Measurements from ENCODE around the gene PRDM16. TPM values are rescaled to one million over a fixed set of nuclear protein-coding genes. Genes with fewer than 3 reads are reported as not detected.

The PRDM16 gene
- total and polyA plus RNA-seq, 7 donors, result 0.04 to 1.2 (median 0.31) TPM

- Histone ChIP-seq H3K4me1 (no peaks in the 10 kb centered on the region), H3K27ac (no peak overlapping the region), H3K9me3 (no peaks in the 10 kb centered on the region), H3K36me3 (ENCODE audit: insufficient read depth in 1 of 2, low read depth in 1 of 2) (no peaks in the 10 kb centered on the region), H3K4me3 (no peak overlapping the region), H3K27me3 (ENCODE audit: insufficient read depth in 3 of 3, low read length in 2 of 3) (peaks cover 0 to 49% (median 2%) of the 10 kb centered on the region in 3 donors)
- 76 to 79% (median 77%) methylated on average over 13 of the region's 13 CpGs for WGBS, 3 donors
- no peak for TF ChIP-seq CTCF (IDR thresholded peaks at IDR 0.05)
- no peak for DNase-seq
- intact Hi-C loops (cut with DNase I), result no loop called here
- no peak for ATAC-seq
Observed at GRCh38 chr1:3245768-3246167, 176.8 kb downstream of the PRDM16 start.

GRCh38 chr1:3246251-3246650, 177.2 kb downstream of the PRDM16 start:
- no peaks in the 10 kb centered on the region for H3K9me3 ChIP-seq
- no peak overlapping the region for H3K27ac ChIP-seq
- peaks cover 0 to 44% (median 2%) of the 10 kb centered on the region in 3 donors for H3K27me3 ChIP-seq (ENCODE audit: insufficient read depth in 3 of 3, low read length in 2 of 3)
- H3K4me1 ChIP-seq, result no peaks in the 10 kb centered on the region
- WGBS, 3 donors, result 93 to 94% (median 93%) methylated on average over 12 to 16 of the region's 16 CpGs
- DNase-seq (no peak), ATAC-seq (no peak)
- intact Hi-C loops (cut with DNase I), result no loop called here
- TF ChIP-seq CTCF (IDR thresholded peaks at IDR 0.05), result no peak
- H3K4me3 ChIP-seq, result no peak overlapping the region
- no peaks in the 10 kb centered on the region for H3K36me3 ChIP-seq (ENCODE audit: insufficient read depth in 1 of 2, low read depth in 1 of 2)

GRCh38 chr1:3247521-3248121, 178.6 kb downstream of the PRDM16 start:
- TF ChIP-seq CTCF (IDR thresholded peaks at IDR 0.05), result no peak
- DNase-seq, result no peak
- Histone ChIP-seq H3K36me3 (ENCODE audit: insufficient read depth in 1 of 2, low read depth in 1 of 2) (no peaks in the 10 kb centered on the region), H3K9me3 (no peaks in the 10 kb centered on the region), H3K27ac (no peak overlapping the region), H3K27me3 (ENCODE audit: insufficient read depth in 3 of 3, low read length in 2 of 3) (peaks cover 0 to 36% (median 2%) of the 10 kb centered on the region in 3 donors), H3K4me3 (no peak overlapping the region), H3K4me1 (no peaks in the 10 kb centered on the region)
- intact Hi-C loops (cut with DNase I), result no loop called here
- 42 to 48% (median 46%) methylated on average over 49 to 55 of the region's 55 CpGs for whole genome bisulfite sequencing, 3 donors
- ATAC-seq, result no peak

- Histone ChIP-seq H3K27me3 (ENCODE audit: insufficient read depth in 3 of 3, low read length in 2 of 3) (peaks cover 0 to 28% (median 2%) of the 10 kb centered on the region in 3 donors), H3K36me3 (ENCODE audit: insufficient read depth in 1 of 2, low read depth in 1 of 2) (no peaks in the 10 kb centered on the region), H3K27ac (no peak overlapping the region), H3K4me3 (no peak overlapping the region), H3K4me1 (no peaks in the 10 kb centered on the region), H3K9me3 (no peaks in the 10 kb centered on the region)
- ATAC-seq, result no peak
- TF ChIP-seq CTCF (IDR thresholded peaks at IDR 0.05), result no peak
- intact Hi-C loops (cut with DNase I), result no loop called here
- 51 to 60% (median 58%) methylated on average over 34 of the region's 34 CpGs for whole genome bisulfite sequencing, 3 donors
- no peak for DNase-seq
Observed at GRCh38 chr1:3248155-3249141, 179.4 kb downstream of the PRDM16 start.
